ENCODE data around the gene EIF3CL.
"Not testable (repeated sequence)": the region's sequence is repeated elsewhere in the genome, so short reads cannot be mapped to it uniquely, and the experiment has no call there.

GRCh38 chr16:28332632-28333031, 71.0 kb downstream of the EIF3CL start:
- not testable (repeated sequence) for TF ChIP-seq POLR2AphosphoS5 (IDR thresholded peaks at IDR 0.05; ENCODE audit: low read length); E2F4 (IDR thresholded peaks at IDR 0.05; ENCODE audit: low read depth, low read length); RELB (IDR thresholded peaks at IDR 0.05; ENCODE audit: low read depth); CHD2 (IDR thresholded peaks at IDR 0.05; ENCODE audit: borderline replicate concordance, low read depth, low read length)

All from GM12878 (cell line).